Hepatocyte (in vitro differentiated cells): ENCODE results near the gene CR2.

Experiments
- EZH2 ChIP-seq: fragments of 200-600 bp; sonication (generic); IDR thresholded peaks from 2 replicates; pipeline ENCODE4 v1.6.1; 2016; ENCODE audit warnings: antibody characterized with exemption, mild to moderate bottlenecking, borderline replicate concordance
- EZH2phosphoT487 ChIP-seq: fragments of 200-600 bp; sonication (generic); IDR thresholded peaks from one replicate; pipeline ENCODE4 v1.6.1; 2018; ENCODE audit warnings: antibody characterized with exemption, mild to moderate bottlenecking, low read depth, moderate library complexity; ENCODE audit not compliant: unreplicated experiment, severe bottlenecking
- TF ChIP-seq, protein P1 (sequence below): fragments of 200-600 bp; sonication (generic); IDR thresholded peaks from 2 replicates; pipeline ENCODE4 v1.5.1; 2016; ENCODE audit warnings: antibody characterized with exemption, mild to moderate bottlenecking; ENCODE audit not compliant: poor library complexity

- no peak for TF ChIP-seq EZH2
- TF ChIP-seq, protein P1, sequence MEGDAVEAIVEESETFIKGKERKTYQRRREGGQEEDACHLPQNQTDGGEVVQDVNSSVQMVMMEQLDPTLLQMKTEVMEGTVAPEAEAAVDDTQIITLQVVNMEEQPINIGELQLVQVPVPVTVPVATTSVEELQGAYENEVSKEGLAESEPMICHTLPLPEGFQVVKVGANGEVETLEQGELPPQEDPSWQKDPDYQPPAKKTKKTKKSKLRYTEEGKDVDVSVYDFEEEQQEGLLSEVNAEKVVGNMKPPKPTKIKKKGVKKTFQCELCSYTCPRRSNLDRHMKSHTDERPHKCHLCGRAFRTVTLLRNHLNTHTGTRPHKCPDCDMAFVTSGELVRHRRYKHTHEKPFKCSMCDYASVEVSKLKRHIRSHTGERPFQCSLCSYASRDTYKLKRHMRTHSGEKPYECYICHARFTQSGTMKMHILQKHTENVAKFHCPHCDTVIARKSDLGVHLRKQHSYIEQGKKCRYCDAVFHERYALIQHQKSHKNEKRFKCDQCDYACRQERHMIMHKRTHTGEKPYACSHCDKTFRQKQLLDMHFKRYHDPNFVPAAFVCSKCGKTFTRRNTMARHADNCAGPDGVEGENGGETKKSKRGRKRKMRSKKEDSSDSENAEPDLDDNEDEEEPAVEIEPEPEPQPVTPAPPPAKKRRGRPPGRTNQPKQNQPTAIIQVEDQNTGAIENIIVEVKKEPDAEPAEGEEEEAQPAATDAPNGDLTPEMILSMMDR = no peak
- TF ChIP-seq EZH2phosphoT487 = no peak
Observed at GRCh38 chr1:207405814-207406213, 48.3 kb upstream of the CR2 start.
